ENCODE measurements around the gene YTHDF1. TPM values are rescaled to one million over a fixed set of nuclear protein-coding genes. Genes with fewer than 3 reads are reported as not detected.
"Not testable (repeated sequence)": the region's sequence is repeated elsewhere in the genome, so short reads cannot be mapped to it uniquely, and the experiment has no call there.

YTHDF1 gene
- total RNA-seq, 1 experiment from 2014 or later, result 85.4 TPM

GRCh38 chr20:63159826-63160640 is 55.9 kb downstream of the YTHDF1 start:
- no peak for DNase-seq
- Histone ChIP-seq H2AFZ (ENCODE audit: low read length) (no peak overlapping the region), H3K4me2 (ENCODE audit: insufficient read depth, insufficient read length, low read length) (no peak overlapping the region), H2BK12ac (ENCODE audit: insufficient read length, low read depth, low read length) (no peak overlapping the region), H2BK120ac (ENCODE audit: low read depth, low read length, poor library complexity, severe bottlenecking) (no peak overlapping the region), H3K4me1 (ENCODE audit: insufficient read depth, low read length) (no peaks in the 10 kb centered on the region; the same call in 1 of the 2 replicates), H3K79me1 (ENCODE audit: insufficient read depth, low read depth, low read length, poor library complexity, severe bottlenecking) (no peaks in the 10 kb centered on the region), H3K23me2 (ENCODE audit: insufficient read length, low read depth, low read length, poor library complexity, severe bottlenecking) (no peaks in the 10 kb centered on the region), H3K27me3 (ENCODE audit: insufficient read depth, low read length) (no peaks in the 10 kb centered on the region), H3K56ac (ENCODE audit: insufficient read length, low read depth, low read length) (no peak overlapping the region), H3K9ac (ENCODE audit: extremely low read depth, insufficient read length, low read length) (no peak overlapping the region), H3K23ac (ENCODE audit: insufficient read length, low read depth, low read length) (no peak overlapping the region), H2BK15ac (ENCODE audit: low read depth, low read length) (no peak overlapping the region), H3K27ac (ENCODE audit: insufficient read length, low read depth, low read length) (no peak overlapping the region), H3K4ac (ENCODE audit: low read depth, low read length) (no peak overlapping the region), H3K18ac (ENCODE audit: insufficient read length, low read depth, low read length) (no peak overlapping the region), H3K9me3 (ENCODE audit: control insufficient read depth, low read depth, low read length) (no peaks in the 10 kb centered on the region), H2BK20ac (ENCODE audit: low read depth, low read length, poor library complexity, severe bottlenecking) (no peak overlapping the region), H4K8ac (replicated peaks; ENCODE audit: insufficient read length, low read depth, low read length) (no peak overlapping the region), H3K14ac (ENCODE audit: insufficient read depth, low read length) (no peak overlapping the region; the same call in 1 of the 2 replicates), H4K20me1 (ENCODE audit: control insufficient read depth, insufficient read depth, insufficient read length) (no peaks in the 10 kb centered on the region), H2BK5ac (ENCODE audit: insufficient read length, low read length) (no peak overlapping the region), H3K79me2 (ENCODE audit: insufficient read depth, low read length) (no peaks in the 10 kb centered on the region), H4K91ac (ENCODE audit: insufficient read length, low read depth, low read length) (no peak overlapping the region), H3T11ph (ENCODE audit: low read length) (no peak overlapping the region), H2AK5ac (ENCODE audit: insufficient read length, low read length) (no peak overlapping the region), H4K5ac (ENCODE audit: insufficient read length, low read depth, low read length) (no peak overlapping the region)
- H3K9me3 Mint-ChIP-seq, result no peaks in the 10 kb centered on the region
- 100% methylated on average over 1 of the region's 10 CpGs for WGBS (ENCODE audit: extremely low coverage, insufficient read length, low lambda C conversion rate)
- H3K27ac Mint-ChIP-seq, result no peak overlapping the region
- H3K36me3 Mint-ChIP-seq (ENCODE audit: insufficient read depth in 1 of 3, low read depth in 3 of 3), result no peaks in the 10 kb centered on the region
- H3K27me3 Mint-ChIP-seq (ENCODE audit: low read depth), result peaks cover 17% of the 10 kb centered on the region
- no peak for TF ChIP-seq CTCF (conservative IDR thresholded peaks at IDR 0.05)
- peaks cover 6 to 7% of the 10 kb centered on the region in 2 experiments; a peak in 3 of 4 replicates for H3K4me1 Mint-ChIP-seq
- no peak overlapping the region for H3K4me3 Mint-ChIP-seq

DNA sequence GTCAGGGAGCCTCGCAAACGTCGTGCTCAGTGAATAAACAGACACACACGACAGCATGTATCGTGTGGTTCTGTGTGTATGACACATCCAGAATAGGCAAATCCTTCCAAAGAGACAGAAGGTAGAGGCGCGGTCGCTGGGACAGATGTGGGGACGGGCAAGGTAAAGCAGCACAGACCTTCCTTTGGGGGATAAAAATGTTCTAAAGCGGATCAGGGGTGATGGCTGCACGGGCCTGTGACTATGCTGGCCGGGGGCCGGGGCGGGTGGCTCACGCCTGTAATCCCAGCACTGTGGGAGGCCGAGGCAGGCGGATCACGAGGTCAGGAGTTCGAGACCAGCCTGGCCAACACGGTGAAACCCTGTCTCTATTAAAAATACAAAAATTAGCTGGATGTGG is 56.7 kb downstream of the YTHDF1 start:
- not testable (repeated sequence) for H3K9me3 Mint-ChIP-seq; H2AFZ ChIP-seq (ENCODE audit: low read length); H2BK15ac ChIP-seq (ENCODE audit: low read depth, low read length); H3K18ac ChIP-seq (ENCODE audit: insufficient read length, low read depth, low read length); H2BK120ac ChIP-seq (ENCODE audit: low read depth, low read length, poor library complexity, severe bottlenecking); H3K4me3 Mint-ChIP-seq; H3K23ac ChIP-seq (ENCODE audit: insufficient read length, low read depth, low read length); H3K56ac ChIP-seq (ENCODE audit: insufficient read length, low read depth, low read length); H2BK20ac ChIP-seq (ENCODE audit: low read depth, low read length, poor library complexity, severe bottlenecking); DNase-seq; H2AK5ac ChIP-seq (ENCODE audit: insufficient read length, low read length); H4K20me1 ChIP-seq (ENCODE audit: control insufficient read depth, insufficient read depth, insufficient read length); H3K4me2 ChIP-seq (ENCODE audit: insufficient read depth, insufficient read length, low read length); H3K79me1 ChIP-seq (ENCODE audit: insufficient read depth, low read depth, low read length, poor library complexity, severe bottlenecking); H4K91ac ChIP-seq (ENCODE audit: insufficient read length, low read depth, low read length); H3K14ac ChIP-seq (ENCODE audit: insufficient read depth, low read length); H3K4me1 ChIP-seq (ENCODE audit: insufficient read depth, low read length); H3K9me3 ChIP-seq (ENCODE audit: control insufficient read depth, low read depth, low read length); H2BK5ac ChIP-seq (ENCODE audit: insufficient read length, low read length); H3K4ac ChIP-seq (ENCODE audit: low read depth, low read length); H4K8ac ChIP-seq (replicated peaks; ENCODE audit: insufficient read length, low read depth, low read length); H3K23me2 ChIP-seq (ENCODE audit: insufficient read length, low read depth, low read length, poor library complexity, severe bottlenecking); H3K27ac Mint-ChIP-seq; H3T11ph ChIP-seq (ENCODE audit: low read length); H3K9ac ChIP-seq (ENCODE audit: extremely low read depth, insufficient read length, low read length); H2BK12ac ChIP-seq (ENCODE audit: insufficient read length, low read depth, low read length); H3K79me2 ChIP-seq (ENCODE audit: insufficient read depth, low read length); H3K27ac ChIP-seq (ENCODE audit: insufficient read length, low read depth, low read length); H3K27me3 ChIP-seq (ENCODE audit: insufficient read depth, low read length); H4K5ac ChIP-seq (ENCODE audit: insufficient read length, low read depth, low read length); H3K36me3 Mint-ChIP-seq (ENCODE audit: insufficient read depth in 1 of 3, low read depth in 3 of 3); H3K4me1 Mint-ChIP-seq
- no CpG with 5 or more reads among the region's 20 CpGs for WGBS (ENCODE audit: extremely low coverage, insufficient read length, low lambda C conversion rate)
- peaks cover 15% of the 10 kb centered on the region for H3K27me3 Mint-ChIP-seq (ENCODE audit: low read depth)
